CD1c-positive myeloid dendritic cell (primary cell): ENCODE results near the gene R3HCC1L.
"Not testable (repeated sequence)": the region's sequence is repeated elsewhere in the genome, so short reads cannot be mapped to it uniquely, and the experiment has no call there.

Experiments used
- DNase-seq: peaks from one replicate; pipeline ENCODE4 v3.0.0-alpha.2; 2016; ENCODE audit errors: extremely low spot score

Gene R3HCC1L

GRCh38 chr10:98172495-98172894, 38.0 kb downstream of the R3HCC1L start:
- no peak for DNase-seq

GRCh38 chr10:98173260-98173659, 38.8 kb downstream of the R3HCC1L start:
- no peak for DNase-seq

DNA sequence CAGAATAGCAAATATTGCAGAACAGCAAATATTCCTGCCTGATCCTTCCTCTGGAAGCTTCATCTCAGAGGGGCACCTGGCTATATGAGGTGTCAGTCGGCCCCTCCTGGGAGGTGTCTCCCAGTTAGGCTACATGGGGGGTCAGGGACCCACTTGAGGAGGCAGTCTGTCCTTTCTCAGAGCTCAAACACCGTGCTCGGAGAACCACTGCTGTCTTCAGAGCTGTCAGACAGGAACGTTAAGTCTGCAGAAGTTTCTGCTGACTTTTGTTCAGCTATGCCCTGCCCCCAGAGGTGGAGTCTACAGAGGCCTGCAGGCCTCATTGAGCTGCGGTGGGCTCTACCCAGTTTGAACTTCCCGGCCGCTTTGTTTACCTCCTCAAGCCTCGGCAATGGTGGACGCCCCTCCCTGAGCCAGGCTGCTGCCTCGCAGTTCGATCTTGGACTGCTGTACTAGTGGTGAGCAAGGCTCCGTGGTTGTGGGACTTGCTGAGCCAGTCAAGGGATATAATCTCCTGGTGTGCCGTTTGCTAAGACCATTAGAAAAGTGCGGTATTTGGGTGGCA, 48.0 kb downstream of the R3HCC1L start:
- not testable (repeated sequence) for DNase-seq

GRCh38 chr10:98186681-98187080, 52.2 kb downstream of the R3HCC1L start:
- DNase-seq = no peak

DNA sequence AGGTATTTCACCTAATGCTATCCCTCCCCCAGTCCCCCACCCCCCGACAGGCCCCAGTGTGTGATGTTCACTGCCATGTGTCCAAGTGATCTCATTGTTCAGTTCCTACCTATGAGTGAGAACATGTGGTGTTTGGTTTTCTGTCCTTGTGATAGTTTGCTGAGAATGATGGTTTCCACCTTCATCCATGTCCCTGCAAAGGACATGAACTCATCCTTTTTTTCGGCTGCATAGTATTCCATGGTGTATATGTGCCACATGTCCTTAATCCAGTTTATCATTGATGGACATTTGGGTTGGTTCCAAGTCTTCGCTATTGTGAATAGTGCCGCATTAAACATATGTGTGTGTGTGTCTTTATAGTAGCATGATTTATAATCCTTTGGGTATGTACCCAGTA, 56.3 kb downstream of the R3HCC1L start:
- not testable (repeated sequence) for DNase-seq

GRCh38 chr10:98193037-98193436, 58.6 kb downstream of the R3HCC1L start:
- no peak for DNase-seq

- DNase-seq = no peak
Observed at GRCh38 chr10:98194633-98195032, 60.2 kb downstream of the R3HCC1L start.

GRCh38 chr10:98195120-98195519, 60.7 kb downstream of the R3HCC1L start:
- DNase-seq = no peak

DNA sequence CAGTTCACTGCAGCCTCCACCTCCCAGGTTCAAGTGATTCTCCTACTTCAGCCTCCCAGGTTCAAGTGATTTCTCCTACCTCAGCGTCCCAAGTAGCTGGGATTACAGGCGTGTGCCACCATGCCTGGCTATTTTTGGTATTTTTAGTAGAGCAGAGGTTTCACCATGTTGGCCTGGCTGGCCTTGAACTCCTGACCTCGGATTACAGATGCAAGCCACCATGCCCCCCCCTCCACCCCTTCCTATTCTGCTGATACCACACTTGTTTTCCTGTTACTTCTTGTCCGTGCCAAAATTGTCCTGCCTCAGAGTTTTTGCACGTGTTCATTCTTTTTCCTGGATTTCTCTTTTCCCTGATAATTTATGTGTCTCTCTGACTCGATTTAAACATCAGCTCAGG, 62.5 kb downstream of the R3HCC1L start:
- no peak for DNase-seq

DNA sequence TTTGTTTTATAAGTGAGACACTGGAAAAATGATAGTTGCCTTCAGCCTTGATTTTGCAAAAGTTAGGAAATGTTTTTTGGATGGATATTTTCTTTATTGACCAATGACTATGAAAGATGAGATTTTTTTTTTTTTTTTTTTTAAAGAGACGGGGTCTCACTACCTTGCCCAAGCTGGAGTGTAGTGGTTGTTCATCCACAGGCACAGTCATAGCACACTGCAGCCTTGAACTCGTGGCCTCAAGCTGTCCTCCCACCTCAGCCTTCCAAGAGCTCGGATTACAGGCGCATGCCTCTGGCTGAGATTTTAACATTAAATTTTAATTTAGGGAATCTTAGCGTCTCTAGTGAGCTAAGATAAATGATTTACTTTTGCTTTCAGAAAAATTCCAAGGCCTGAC, 67.3 kb downstream of the R3HCC1L start:
- no peak for DNase-seq

GRCh38 chr10:98202378-98202777, 67.9 kb downstream of the R3HCC1L start:
- no peak for DNase-seq

DNA sequence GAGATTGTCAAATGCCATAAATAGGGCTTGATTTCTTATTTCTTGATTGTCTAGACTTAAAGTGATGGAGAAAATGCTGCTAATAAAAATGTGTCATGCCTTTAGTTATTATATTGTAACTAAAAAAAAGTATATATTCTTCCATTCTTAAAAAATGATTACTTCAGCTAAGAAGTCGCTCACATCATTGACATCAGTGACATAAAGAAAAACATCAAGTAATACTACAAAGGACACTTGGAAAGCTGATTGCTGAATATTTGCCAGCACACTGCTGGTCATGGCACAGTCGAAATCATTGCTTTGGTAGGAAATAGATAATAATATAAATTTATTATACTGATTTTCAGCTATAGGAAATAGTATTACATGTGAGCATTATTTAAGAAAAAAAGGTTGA, 70.9 kb downstream of the R3HCC1L start:
- no peak for DNase-seq

- DNase-seq = no peak
Observed at GRCh38 chr10:98208925-98209324, 74.5 kb downstream of the R3HCC1L start.

GRCh38 chr10:98209441-98209840, 75.0 kb downstream of the R3HCC1L start:
- DNase-seq = no peak

- DNase-seq = no peak
Observed at GRCh38 chr10:98212196-98212595, 77.7 kb downstream of the R3HCC1L start.

- no peak for DNase-seq
Observed at GRCh38 chr10:98213740-98214139, 79.3 kb downstream of the R3HCC1L start.

DNA sequence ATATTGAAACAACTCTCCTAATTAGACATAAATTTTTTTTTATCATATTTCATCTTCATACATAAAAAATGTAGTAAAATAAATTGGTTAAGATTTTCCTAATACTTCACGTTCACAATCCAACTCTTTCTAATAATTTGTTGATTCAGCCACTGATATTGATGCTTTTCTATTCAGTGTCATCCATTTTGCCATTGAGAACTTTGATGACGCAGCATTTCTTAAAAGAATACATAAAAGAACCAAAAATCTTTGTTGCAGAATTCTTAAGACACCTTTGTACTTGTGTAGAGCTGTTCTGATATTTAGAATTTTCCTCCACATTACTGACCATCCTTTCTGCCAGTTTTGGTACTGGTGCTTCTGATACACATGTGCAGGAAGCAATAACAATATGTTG, 80.9 kb downstream of the R3HCC1L start:
- DNase-seq = no peak

DNA sequence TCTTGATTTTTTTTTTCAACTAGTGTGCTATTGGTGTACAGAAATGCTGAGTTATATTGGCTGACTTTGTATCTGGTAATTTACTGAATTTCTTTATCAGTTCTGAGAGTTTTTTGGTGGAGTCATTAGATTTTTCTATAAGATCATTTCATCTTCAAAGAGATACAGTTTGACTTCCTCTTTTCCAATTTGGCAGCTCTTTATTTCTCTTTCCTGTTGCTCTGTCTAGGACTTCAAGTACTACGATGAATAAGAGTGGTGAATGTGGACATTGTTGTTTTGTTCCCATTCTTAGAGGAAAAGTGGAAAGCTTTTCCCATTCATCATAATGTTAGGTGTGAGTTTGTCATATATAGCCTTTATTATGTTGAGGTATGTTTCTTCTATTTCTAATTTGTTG, 83.3 kb downstream of the R3HCC1L start:
- DNase-seq = peak; percentile 5

GRCh38 chr10:98223874-98224273, 89.4 kb downstream of the R3HCC1L start:
- no peak for DNase-seq

DNA sequence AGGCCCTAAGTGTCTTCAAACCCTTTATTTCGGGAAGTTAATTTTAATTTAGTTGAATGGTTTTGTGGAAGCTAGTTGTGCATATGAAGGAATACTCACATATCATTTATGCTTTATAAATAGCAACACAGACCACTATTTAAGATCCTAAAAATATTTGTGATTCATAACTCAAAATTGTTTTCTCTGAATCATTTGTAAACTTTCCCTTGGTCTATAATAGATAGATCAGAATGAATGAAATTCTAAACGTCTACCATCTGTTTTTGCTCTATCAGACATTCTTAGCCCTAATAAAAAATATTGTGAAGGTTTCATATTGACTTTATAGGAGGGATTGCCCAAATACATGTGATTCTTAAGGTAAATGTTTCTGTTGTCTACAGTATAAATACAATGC, 90.1 kb downstream of the R3HCC1L start:
- DNase-seq = no peak

DNA sequence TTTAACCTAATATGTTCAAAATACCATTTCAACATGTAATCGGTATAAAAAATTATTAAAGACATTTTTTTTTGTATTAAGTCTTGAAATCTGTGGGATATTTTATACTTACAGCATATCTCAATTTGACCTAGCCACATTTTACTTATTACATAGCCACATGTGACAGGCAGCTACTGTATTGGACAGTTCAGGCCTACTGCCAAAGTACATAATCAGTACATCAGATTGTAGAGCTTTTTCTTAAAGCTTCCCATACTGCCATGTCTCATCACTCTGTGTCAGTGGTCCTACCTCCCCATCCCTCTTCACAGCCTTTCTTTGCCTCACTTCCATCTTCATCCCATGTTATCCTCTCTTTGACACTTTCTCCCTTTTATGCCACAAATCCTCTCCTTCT, 90.5 kb downstream of the R3HCC1L start:
- DNase-seq = no peak

- DNase-seq = no peak
Observed at GRCh38 chr10:98226508-98227144, 92.2 kb downstream of the R3HCC1L start.

GRCh38 chr10:98227713-98228112, 93.3 kb downstream of the R3HCC1L start:
- DNase-seq = not testable (repeated sequence)

- DNase-seq = not testable (repeated sequence)
Observed at GRCh38 chr10:98228266-98228665, 93.8 kb downstream of the R3HCC1L start.
